Fibroblast of lung (primary cell): ENCODE results near the gene CHTF18. TPM values are rescaled to one million over a fixed set of nuclear protein-coding genes. Genes with fewer than 3 reads are reported as not detected.

ENCODE experiments used
- DNase-seq, 2 donors: peaks; one replicate each; pipeline versions ENCODE4 v3.0.0 to v3.0.0-alpha.2; 2010; ENCODE audit warnings: low read depth in 2 of 2
- H2AFZ ChIP-seq: 2 replicates; pipeline ENCODE4 v1.5.1; 2012; ENCODE audit warnings: low read length, control low read depth, inconsistent platforms
- H3K27ac ChIP-seq: 2 replicates; pipeline ENCODE4 v1.5.1; 2011; ENCODE audit warnings: low read length, control low read depth; ENCODE audit not compliant: insufficient read depth
- H3K27me3 ChIP-seq: 2 replicates; pipeline ENCODE4 v1.5.1; 2011; ENCODE audit warnings: mild to moderate bottlenecking, low read length; ENCODE audit not compliant: control insufficient read depth, insufficient read depth
- H3K36me3 ChIP-seq: 2 replicates; pipeline ENCODE4 v1.5.1; 2011; ENCODE audit warnings: low read length; ENCODE audit not compliant: control insufficient read depth, insufficient read depth
- H3K4me1 ChIP-seq: 2 replicates; pipeline ENCODE4 v1.5.1; 2011; ENCODE audit warnings: low read length; ENCODE audit not compliant: control insufficient read depth, insufficient read depth; ENCODE audit errors: extremely low read depth
- H3K4me2 ChIP-seq: 2 replicates; pipeline ENCODE4 v1.5.1; 2011; ENCODE audit warnings: low read length, control low read depth; ENCODE audit not compliant: insufficient read depth; ENCODE audit errors: extremely low read depth
- H3K4me3 ChIP-seq, 4 experiments: fragments of 200-600 bp in 1 of 4; sonication (generic) in 1 of 4; replicated peaks in 1 of 4; 2 replicates each; pipeline ENCODE4 v1.5.1; 2011 to 2016; ENCODE audit warnings: low read length in 4 of 4, low read depth in 3 of 4, mild to moderate bottlenecking in 3 of 4, control low read depth in 2 of 4, inconsistent platforms in 1 of 4, mixed read lengths in 1 of 4; ENCODE audit not compliant: insufficient read depth in 1 of 4; ENCODE audit errors: control extremely low read depth in 1 of 4
- H3K79me2 ChIP-seq: 2 replicates; pipeline ENCODE4 v1.5.1; 2012; ENCODE audit warnings: mild to moderate bottlenecking, low read length, inconsistent platforms; ENCODE audit not compliant: control insufficient read depth, insufficient read depth
- H3K9ac ChIP-seq: 2 replicates; pipeline ENCODE4 v1.5.1; 2011; ENCODE audit warnings: mild to moderate bottlenecking, low read length, control low read depth; ENCODE audit not compliant: insufficient read depth
- H3K9me3 ChIP-seq: 2 replicates; pipeline ENCODE4 v1.5.1; 2012; ENCODE audit warnings: low read depth, low read length; ENCODE audit not compliant: control insufficient read depth, insufficient read depth
- H4K20me1 ChIP-seq: 2 replicates; pipeline ENCODE4 v1.5.1; 2011; ENCODE audit warnings: low read length; ENCODE audit not compliant: control insufficient read depth, insufficient read depth; ENCODE audit errors: extremely low read depth
- CTCF ChIP-seq, 2 donors: IDR thresholded peaks in 1 of 2; conservative IDR thresholded peaks in 1 of 2; 1 replicate in 1 of 2; 2 replicates in 1 of 2; pipeline ENCODE4 v1.5.1; 2011 to 2012; ENCODE audit warnings: low read length in 2 of 2, control low read depth in 1 of 2, inconsistent platforms in 1 of 2, low read depth in 1 of 2, mild to moderate bottlenecking in 1 of 2
- EZH2 ChIP-seq: IDR thresholded peaks from 2 replicates; pipeline ENCODE4 v1.5.1; 2012; ENCODE audit warnings: low read length, control low read depth, mild to moderate bottlenecking; ENCODE audit errors: missing control alignments
- polyA plus RNA-seq, 2 donors: library from polyadenylated mRNA; depleted of rRNA in 1 of 2; stranded (reverse) in 1 of 2; unstranded in 1 of 2; fragments of >200 nt; gene quantifications; 2 replicates each; pipeline ENCODE4 v1.2.1, GENCODE V29; 2011 to 2012; ENCODE audit warnings: missing spikeins in 1 of 2
- total RNA-seq: library from RNA; depleted of rRNA; stranded (reverse); fragments of >200 nt; gene quantifications from 2 replicates; pipeline ENCODE4 v1.2.1, GENCODE V29; 2014

CHTF18 gene
- total and polyA plus RNA-seq, 2 donors (not counting 1 experiment from before 2014, with no cell fraction given), result 1.1 to 4.3 TPM

GRCh38 chr16:790086-790485 is 1.7 kb downstream of the CHTF18 start:
- no peak overlapping the region for H3K4me2 ChIP-seq
- H3K27me3 ChIP-seq, result no peaks in the 10 kb centered on the region
- peaks cover 12% of the 10 kb centered on the region for H3K36me3 ChIP-seq
- no peak overlapping the region for H2AFZ ChIP-seq
- no peaks in the 10 kb centered on the region for H3K9me3 ChIP-seq
- peaks cover 7% of the 10 kb centered on the region for H3K4me1 ChIP-seq
- no peak overlapping the region for H3K27ac ChIP-seq
- no peaks in the 10 kb centered on the region for H4K20me1 ChIP-seq
- peaks cover 21% of the 10 kb centered on the region for H3K79me2 ChIP-seq
- no peak overlapping the region for H3K9ac ChIP-seq
- no peak for DNase-seq
- H3K4me3 ChIP-seq, result no peak overlapping the region
- TF ChIP-seq EZH2 (no peak), CTCF (conservative IDR thresholded peaks at IDR 0.05 in 1 of 2, IDR thresholded peaks at IDR 0.05 in 1 of 2; ENCODE audit: low read depth in 1 of 2, low read length in 2 of 2) (no peak)

- DNase-seq, result no peak
- Histone ChIP-seq H3K4me2 (no peak overlapping the region), H3K4me3 (no peak overlapping the region), H4K20me1 (no peaks in the 10 kb centered on the region), H3K79me2 (peaks cover 21% of the 10 kb centered on the region), H3K4me1 (peaks cover 7% of the 10 kb centered on the region), H3K27ac (no peak overlapping the region), H3K9ac (no peak overlapping the region), H3K36me3 (peaks cover 11% of the 10 kb centered on the region), H3K27me3 (no peaks in the 10 kb centered on the region), H2AFZ (no peak overlapping the region), H3K9me3 (no peaks in the 10 kb centered on the region)
- TF ChIP-seq EZH2 (no peak), CTCF (conservative IDR thresholded peaks at IDR 0.05 in 1 of 2, IDR thresholded peaks at IDR 0.05 in 1 of 2; ENCODE audit: low read depth in 1 of 2, low read length in 2 of 2) (no peak)
Measured at GRCh38 chr16:791131-791530, 2.7 kb downstream of the CHTF18 start.

GRCh38 chr16:792221-792995 is 4.0 kb downstream of the CHTF18 start:
- peaks cover 14% of the 10 kb centered on the region for H3K79me2 ChIP-seq
- H3K4me3 ChIP-seq, result no peak overlapping the region
- no peak for DNase-seq
- peaks cover 8% of the 10 kb centered on the region for H3K36me3 ChIP-seq
- no peak overlapping the region for H3K27ac ChIP-seq
- H3K4me1 ChIP-seq, result peaks cover 4% of the 10 kb centered on the region
- H3K9me3 ChIP-seq, result no peaks in the 10 kb centered on the region
- no peak overlapping the region for H2AFZ ChIP-seq
- no peaks in the 10 kb centered on the region for H3K27me3 ChIP-seq
- H4K20me1 ChIP-seq, result no peaks in the 10 kb centered on the region
- TF ChIP-seq CTCF (conservative IDR thresholded peaks at IDR 0.05 in 1 of 2, IDR thresholded peaks at IDR 0.05 in 1 of 2; ENCODE audit: low read depth in 1 of 2, low read length in 2 of 2), result no peak
- TF ChIP-seq EZH2, result no peak
- H3K9ac ChIP-seq, result no peak overlapping the region
- no peak overlapping the region for H3K4me2 ChIP-seq
